Measurements from ENCODE around the gene RAB18.

The RAB18 gene

DNA sequence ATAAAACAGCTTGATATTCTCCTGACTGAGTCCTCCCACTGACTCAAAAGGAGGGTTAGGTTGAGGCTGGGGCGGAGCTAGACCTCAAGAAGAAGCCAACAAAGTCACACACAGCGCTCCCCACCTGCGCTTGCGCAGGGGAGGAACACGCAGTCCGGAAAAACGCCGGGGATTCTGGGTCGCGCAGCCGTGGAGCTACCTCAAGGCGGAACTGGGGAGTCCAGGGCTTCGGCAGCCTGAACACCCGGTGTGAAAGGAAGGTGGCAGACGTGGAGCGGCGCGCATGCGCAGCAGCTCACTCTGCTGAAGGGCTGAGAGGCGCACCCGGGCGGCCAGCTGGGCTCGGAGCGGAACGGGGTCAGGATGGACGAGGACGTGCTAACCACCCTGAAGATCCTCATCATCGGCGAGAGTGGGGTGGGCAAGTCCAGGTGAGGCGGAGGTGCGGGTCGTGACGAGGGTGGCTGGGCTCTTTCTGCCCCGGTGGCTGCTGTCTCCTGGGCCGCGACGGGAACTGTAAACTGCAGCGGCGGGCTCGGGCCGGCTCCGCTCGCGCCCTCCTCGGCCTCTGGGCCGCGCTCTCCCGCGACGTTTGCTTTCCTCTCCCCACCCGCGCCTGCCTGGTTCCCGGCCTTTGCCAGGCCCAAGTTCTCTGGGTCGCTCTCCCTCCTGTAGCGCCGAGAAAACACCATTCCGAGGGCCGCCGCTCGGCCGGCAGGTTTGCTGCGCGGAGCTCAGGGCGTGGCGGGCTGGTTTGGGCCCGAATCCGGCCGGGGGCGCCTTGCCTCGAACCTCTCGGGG, at the start of gene RAB18:
Gene RAB18, plus strand, starts transcription at position 298 of the 801 bp plus-strand sequence. Its CDS starts 66 bp downstream, at position 364.
- ChIA-PET POLR2A (interaction anchor here (0.7 to 2.1 kb wide), 21 partner anchors 9 to 700 kb away, joined by 3 to 11 read pairs (median 3); partner anchors contain the start of gene YME1L1), CTCF (no interaction called here)
- TF ChIP-seq L3MBTL2 (conservative IDR thresholded peaks at IDR 0.05) = peak; percentile 58
- no peak for TF ChIP-seq BHLHE40 (IDR thresholded peaks at IDR 0.05; ENCODE audit: borderline replicate concordance)
- no peak for TF ChIP-seq TARDBP (IDR thresholded peaks at IDR 0.05)
- TF ChIP-seq CTBP1 (IDR thresholded peaks at IDR 0.05; ENCODE audit: borderline replicate concordance) = 0 out of 2 replicates have a peak, but pooled peaks have one; percentile 54
- TF ChIP-seq NFRKB (IDR thresholded peaks at IDR 0.05) = no peak
- peak; percentile 85 for DNase-seq (ENCODE audit: extremely low spot score)

DNA sequence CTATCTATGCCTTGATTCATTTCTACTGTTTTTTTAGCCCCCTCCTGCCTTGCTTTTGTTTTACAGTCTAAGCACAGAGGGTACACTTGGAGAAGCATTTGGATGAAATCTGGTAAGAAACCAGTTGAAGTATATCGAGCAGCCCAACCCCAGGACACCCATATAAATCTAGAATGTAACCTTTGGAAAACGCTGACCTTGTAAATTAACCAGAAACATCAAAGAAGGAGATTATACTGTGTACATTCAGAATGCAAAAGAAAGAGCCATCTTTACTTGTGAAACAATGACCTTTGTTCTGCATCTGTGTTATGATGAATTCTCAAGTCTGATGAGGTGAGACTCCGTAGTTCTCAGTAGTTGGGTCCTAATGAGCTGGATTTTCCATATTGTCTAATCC, 49.3 kb upstream of the RAB18 start:
- CTCF ChIA-PET = no interaction called here
- DNase-seq (ENCODE audit: extremely low spot score) = no peak
- POLR2A ChIA-PET = no interaction called here
- TF ChIP-seq ARNT (IDR thresholded peaks at IDR 0.05) (no peak), CTBP1 (IDR thresholded peaks at IDR 0.05; ENCODE audit: borderline replicate concordance) (no peak), BHLHE40 (IDR thresholded peaks at IDR 0.05; ENCODE audit: borderline replicate concordance) (no peak), ZNF384 (IDR thresholded peaks at IDR 0.05) (no peak), NFRKB (IDR thresholded peaks at IDR 0.05) (no peak), SUZ12 (IDR thresholded peaks at IDR 0.05) (no peak), FOXA1 (IDR thresholded peaks at IDR 0.05) (no peak), L3MBTL2 (conservative IDR thresholded peaks at IDR 0.05) (no peak), SP1 (IDR thresholded peaks at IDR 0.05) (no peak), HDGF (IDR thresholded peaks at IDR 0.05; ENCODE audit: borderline replicate concordance) (no peak), LEF1 (IDR thresholded peaks at IDR 0.05; ENCODE audit: borderline replicate concordance) (no peak), ELF4 (IDR thresholded peaks at IDR 0.05) (no peak), FOXK2 (IDR thresholded peaks at IDR 0.05) (no peak), FOXM1 (IDR thresholded peaks at IDR 0.05; ENCODE audit: borderline replicate concordance) (no peak), TARDBP (IDR thresholded peaks at IDR 0.05) (no peak)
- TF ChIP-seq, protein P1, sequence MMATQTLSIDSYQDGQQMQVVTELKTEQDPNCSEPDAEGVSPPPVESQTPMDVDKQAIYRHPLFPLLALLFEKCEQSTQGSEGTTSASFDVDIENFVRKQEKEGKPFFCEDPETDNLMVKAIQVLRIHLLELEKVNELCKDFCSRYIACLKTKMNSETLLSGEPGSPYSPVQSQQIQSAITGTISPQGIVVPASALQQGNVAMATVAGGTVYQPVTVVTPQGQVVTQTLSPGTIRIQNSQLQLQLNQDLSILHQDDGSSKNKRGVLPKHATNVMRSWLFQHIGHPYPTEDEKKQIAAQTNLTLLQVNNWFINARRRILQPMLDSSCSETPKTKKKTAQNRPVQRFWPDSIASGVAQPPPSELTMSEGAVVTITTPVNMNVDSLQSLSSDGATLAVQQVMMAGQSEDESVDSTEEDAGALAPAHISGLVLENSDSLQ (IDR thresholded peaks at IDR 0.05) = no peak

DNA sequence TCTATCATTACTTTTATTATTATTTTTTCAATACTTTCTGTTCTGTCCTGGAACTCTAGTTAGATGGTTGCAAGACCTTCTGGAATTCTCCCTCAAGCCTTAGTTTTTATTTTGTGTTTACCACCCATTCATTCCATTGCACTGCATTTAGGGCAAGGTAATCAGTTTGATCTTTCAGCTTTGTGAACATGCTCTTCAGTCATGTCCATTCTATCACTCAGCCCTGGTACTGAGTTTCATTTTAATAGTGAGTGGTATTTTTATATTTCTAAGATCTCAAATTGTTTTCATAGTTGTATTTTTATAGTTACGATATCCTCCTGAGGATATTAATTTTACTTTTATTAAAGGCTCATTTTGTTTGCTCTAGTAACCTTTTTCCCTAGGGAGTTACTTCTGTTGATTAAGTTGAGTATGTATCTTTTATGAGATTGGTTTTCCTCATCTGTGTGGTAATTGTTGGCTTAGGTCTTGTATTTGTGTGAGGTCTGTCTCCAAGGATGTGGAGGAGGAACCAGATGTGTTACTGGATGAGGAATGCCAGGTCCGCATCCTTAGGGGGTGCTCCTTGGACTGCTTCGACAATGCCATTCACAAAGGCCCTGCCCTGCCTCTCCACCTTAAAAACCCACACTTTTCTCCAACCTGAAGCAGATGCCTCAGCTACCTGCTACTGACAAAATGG, 46.7 kb upstream of the RAB18 start:
- DNase-seq (ENCODE audit: extremely low spot score) = no peak
- TF ChIP-seq FOXM1 (IDR thresholded peaks at IDR 0.05; ENCODE audit: borderline replicate concordance) = no peak
- no peak for TF ChIP-seq LEF1 (IDR thresholded peaks at IDR 0.05; ENCODE audit: borderline replicate concordance)
- no peak for TF ChIP-seq ZNF384 (IDR thresholded peaks at IDR 0.05)
- TF ChIP-seq ARNT (IDR thresholded peaks at IDR 0.05) = no peak
- no peak for TF ChIP-seq SP1 (IDR thresholded peaks at IDR 0.05)
- no peak for TF ChIP-seq ELF4 (IDR thresholded peaks at IDR 0.05)
- TF ChIP-seq SUZ12 (IDR thresholded peaks at IDR 0.05) = no peak
- no peak for TF ChIP-seq NFRKB (IDR thresholded peaks at IDR 0.05)
- no peak for TF ChIP-seq HDGF (IDR thresholded peaks at IDR 0.05; ENCODE audit: borderline replicate concordance)
- no peak for TF ChIP-seq BHLHE40 (IDR thresholded peaks at IDR 0.05; ENCODE audit: borderline replicate concordance)
- TF ChIP-seq TARDBP (IDR thresholded peaks at IDR 0.05) = no peak
- TF ChIP-seq FOXK2 (IDR thresholded peaks at IDR 0.05) = no peak
- TF ChIP-seq L3MBTL2 (conservative IDR thresholded peaks at IDR 0.05) = no peak
- no peak for TF ChIP-seq FOXA1 (IDR thresholded peaks at IDR 0.05)
- TF ChIP-seq, protein P1 (IDR thresholded peaks at IDR 0.05) = no peak
- TF ChIP-seq CTBP1 (IDR thresholded peaks at IDR 0.05; ENCODE audit: borderline replicate concordance) = no peak
- POLR2A ChIA-PET = interaction anchor here (1.1 kb wide), 1 partner anchor 46 kb away, joined by 3 read pairs; the partner anchor contains the start of gene RAB18
- CTCF ChIA-PET = no interaction called here

DNA sequence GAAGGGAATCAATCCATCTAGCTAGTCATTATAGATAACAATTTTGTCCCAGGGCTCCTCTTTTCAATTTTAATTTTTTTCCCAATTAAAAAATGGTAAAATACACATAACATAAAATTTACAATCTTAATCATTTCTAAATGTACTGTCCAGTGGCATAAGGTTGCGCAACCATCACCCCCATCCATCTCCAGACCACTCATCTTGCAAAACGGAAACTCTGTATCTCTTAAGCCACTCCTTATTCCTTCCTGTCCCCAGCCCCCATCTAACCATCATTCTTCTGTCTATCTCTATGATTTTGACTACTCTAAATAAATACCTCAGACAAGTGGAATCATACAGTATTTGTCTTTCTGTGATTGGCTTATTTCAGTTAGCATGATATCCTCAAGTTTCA, 46.1 kb upstream of the RAB18 start:
- DNase-seq (ENCODE audit: extremely low spot score) = no peak
- no peak for TF ChIP-seq FOXK2 (IDR thresholded peaks at IDR 0.05)
- TF ChIP-seq CTBP1 (IDR thresholded peaks at IDR 0.05; ENCODE audit: borderline replicate concordance) = no peak
- no peak for TF ChIP-seq SP1 (IDR thresholded peaks at IDR 0.05)
- TF ChIP-seq HDGF (IDR thresholded peaks at IDR 0.05; ENCODE audit: borderline replicate concordance) = no peak
- TF ChIP-seq ELF4 (IDR thresholded peaks at IDR 0.05) = no peak
- TF ChIP-seq SUZ12 (IDR thresholded peaks at IDR 0.05) = no peak
- TF ChIP-seq TARDBP (IDR thresholded peaks at IDR 0.05) = no peak
- TF ChIP-seq FOXM1 (IDR thresholded peaks at IDR 0.05; ENCODE audit: borderline replicate concordance) = no peak
- no peak for TF ChIP-seq ARNT (IDR thresholded peaks at IDR 0.05)
- TF ChIP-seq NFRKB (IDR thresholded peaks at IDR 0.05) = no peak
- no peak for TF ChIP-seq FOXA1 (IDR thresholded peaks at IDR 0.05)
- TF ChIP-seq LEF1 (IDR thresholded peaks at IDR 0.05; ENCODE audit: borderline replicate concordance) = no peak
- no peak for TF ChIP-seq BHLHE40 (IDR thresholded peaks at IDR 0.05; ENCODE audit: borderline replicate concordance)
- TF ChIP-seq, protein P1 (IDR thresholded peaks at IDR 0.05) = no peak
- TF ChIP-seq L3MBTL2 (conservative IDR thresholded peaks at IDR 0.05) = no peak
- no peak for TF ChIP-seq ZNF384 (IDR thresholded peaks at IDR 0.05)
- ChIA-PET POLR2A (no interaction called here), CTCF (no interaction called here)

DNA sequence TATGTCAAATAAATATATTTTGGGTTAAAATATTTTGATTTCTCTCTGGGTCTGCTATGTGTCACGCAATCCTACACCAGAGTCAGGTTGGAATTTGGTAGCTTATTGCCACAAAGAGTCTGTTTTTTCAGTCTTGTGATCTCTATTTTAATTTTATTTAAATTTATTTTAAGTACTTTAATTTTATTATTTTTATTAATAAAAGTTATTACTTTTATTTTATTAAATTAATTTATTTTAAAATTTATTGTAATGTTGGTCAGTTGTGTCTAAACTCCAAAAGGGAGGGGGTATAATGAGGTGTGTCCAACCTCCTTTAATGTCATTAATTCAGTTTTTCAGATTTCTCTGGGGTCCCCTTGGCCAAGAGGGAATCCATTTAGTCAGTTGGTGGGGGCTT, 42.8 kb upstream of the RAB18 start:
- POLR2A ChIA-PET = no interaction called here
- CTCF ChIA-PET = no interaction called here

More for the DNA sequence above, 42.8 kb upstream of the RAB18 start:
- no peak for DNase-seq (ENCODE audit: extremely low spot score)
- no peak for TF ChIP-seq TARDBP (IDR thresholded peaks at IDR 0.05)
- TF ChIP-seq FOXM1 (IDR thresholded peaks at IDR 0.05; ENCODE audit: borderline replicate concordance) = no peak
- TF ChIP-seq, protein P1 (IDR thresholded peaks at IDR 0.05) = no peak
- TF ChIP-seq ZNF384 (IDR thresholded peaks at IDR 0.05) = no peak
- no peak for TF ChIP-seq ARNT (IDR thresholded peaks at IDR 0.05)
- TF ChIP-seq L3MBTL2 (conservative IDR thresholded peaks at IDR 0.05) = no peak
- no peak for TF ChIP-seq ELF4 (IDR thresholded peaks at IDR 0.05)
- no peak for TF ChIP-seq CTBP1 (IDR thresholded peaks at IDR 0.05; ENCODE audit: borderline replicate concordance)
- no peak for TF ChIP-seq SUZ12 (IDR thresholded peaks at IDR 0.05)
- no peak for TF ChIP-seq SP1 (IDR thresholded peaks at IDR 0.05)
- no peak for TF ChIP-seq BHLHE40 (IDR thresholded peaks at IDR 0.05; ENCODE audit: borderline replicate concordance)
- TF ChIP-seq HDGF (IDR thresholded peaks at IDR 0.05; ENCODE audit: borderline replicate concordance) = no peak
- no peak for TF ChIP-seq FOXK2 (IDR thresholded peaks at IDR 0.05)
- TF ChIP-seq NFRKB (IDR thresholded peaks at IDR 0.05) = no peak
- TF ChIP-seq LEF1 (IDR thresholded peaks at IDR 0.05; ENCODE audit: borderline replicate concordance) = no peak
- no peak for TF ChIP-seq FOXA1 (IDR thresholded peaks at IDR 0.05)

Data from HEK293T (cell line).